CD8-positive, alpha-beta memory T cell (primary cell): ENCODE measurements around the gene RELL1. TPM values are rescaled to one million over a fixed set of nuclear protein-coding genes. Genes with fewer than 3 reads are reported as not detected.

ENCODE experiments used
- CTCF ChIA-PET: fragments of 350-600 bp; sonication (Branson Sonifier 250); formaldehyde crosslinking; loops from one replicate; lab custom pipeline; 2021; ENCODE audit warnings: antibody characterized with exemption; lab: Charles Lee
- POLR2A ChIA-PET: fragments of 350-600 bp; sonication (Branson Sonifier 250); formaldehyde crosslinking; loops from one replicate; lab custom pipeline; 2021; ENCODE audit warnings: antibody characterized with exemption; lab: Charles Lee
- DNase-seq, 5 donors: peaks; one replicate each; pipeline versions ENCODE4 v3.0.0 to v3.0.0-alpha.2; 2020 to 2022; ENCODE audit warnings: mixed read lengths in 1 of 5
- H3K27ac ChIP-seq: one replicate; pipeline ENCODE4 v1.7.0; 2013; ENCODE audit warnings: low read depth, mild to moderate bottlenecking, low read length, moderate library complexity
- H3K27me3 ChIP-seq: 2 replicates; pipeline ENCODE4 v1.7.0; 2013; ENCODE audit warnings: low read length, mild to moderate bottlenecking; ENCODE audit not compliant: insufficient read depth, poor library complexity, severe bottlenecking
- H3K36me3 ChIP-seq: 2 replicates; pipeline ENCODE4 v1.7.0; 2013; ENCODE audit warnings: mild to moderate bottlenecking, low read length, moderate library complexity; ENCODE audit not compliant: insufficient read depth
- H3K4me1 ChIP-seq: 2 replicates; pipeline ENCODE4 v1.7.0; 2013; ENCODE audit warnings: mild to moderate bottlenecking, low read length, moderate library complexity; ENCODE audit not compliant: insufficient read depth
- H3K4me3 ChIP-seq: 2 replicates; pipeline ENCODE4 v1.7.0; 2013; ENCODE audit warnings: mild to moderate bottlenecking, low read length
- H3K9me3 ChIP-seq: 2 replicates; pipeline ENCODE4 v1.7.0; 2013; ENCODE audit warnings: mild to moderate bottlenecking, low read length
- H3K27ac Mint-ChIP-seq, 8 donors: one replicate each; pipeline ENCODE4 v1.8.0; 2020 to 2021; ENCODE audit warnings: mixed read lengths in 8 of 8, mild to moderate bottlenecking in 6 of 8, inconsistent platforms in 3 of 8, moderate library complexity in 3 of 8
- H3K27me3 Mint-ChIP-seq, 2 donors: one replicate each; pipeline ENCODE4 v1.8.0; 2020 to 2021; ENCODE audit warnings: mixed read lengths in 2 of 2, mild to moderate bottlenecking in 1 of 2, moderate library complexity in 1 of 2
- H3K36me3 Mint-ChIP-seq, 3 donors: one replicate each; pipeline ENCODE4 v1.8.0; 2020 to 2021; ENCODE audit warnings: mixed read lengths in 3 of 3, inconsistent platforms in 1 of 3, mild to moderate bottlenecking in 1 of 3
- H3K4me1 Mint-ChIP-seq, 3 donors: one replicate each; pipeline ENCODE4 v1.8.0; 2020 to 2021; ENCODE audit warnings: mixed read lengths in 3 of 3, inconsistent platforms in 1 of 3, mild to moderate bottlenecking in 1 of 3
- H3K4me3 Mint-ChIP-seq, 7 donors: one replicate each; pipeline ENCODE4 v1.8.0; 2020 to 2021; ENCODE audit warnings: mixed read lengths in 7 of 7, mild to moderate bottlenecking in 6 of 7, moderate library complexity in 4 of 7, inconsistent platforms in 2 of 7
- H3K9me3 Mint-ChIP-seq, 5 donors: one replicate each; pipeline ENCODE4 v1.8.0; 2020 to 2022; ENCODE audit warnings: mixed read lengths in 5 of 5, mild to moderate bottlenecking in 3 of 5, moderate library complexity in 2 of 5, inconsistent platforms in 1 of 5
- polyA plus RNA-seq: library from polyadenylated mRNA; unstranded; fragments of 300-500 nt; fragmentation: Illumina TruSeq; gene quantifications from one replicate; pipeline ENCODE4 v1.2.3, GENCODE V29; 2021
- total RNA-seq, 2 experiments: library from RNA; stranded (reverse); gene quantifications; one replicate each; pipeline ENCODE4 v1.2.3, GENCODE V29; 2021

The RELL1 gene
- total and polyA plus RNA-seq, 3 experiments from 2014 or later: 7.4 to 21.4 (median 19.9) TPM

DNA sequence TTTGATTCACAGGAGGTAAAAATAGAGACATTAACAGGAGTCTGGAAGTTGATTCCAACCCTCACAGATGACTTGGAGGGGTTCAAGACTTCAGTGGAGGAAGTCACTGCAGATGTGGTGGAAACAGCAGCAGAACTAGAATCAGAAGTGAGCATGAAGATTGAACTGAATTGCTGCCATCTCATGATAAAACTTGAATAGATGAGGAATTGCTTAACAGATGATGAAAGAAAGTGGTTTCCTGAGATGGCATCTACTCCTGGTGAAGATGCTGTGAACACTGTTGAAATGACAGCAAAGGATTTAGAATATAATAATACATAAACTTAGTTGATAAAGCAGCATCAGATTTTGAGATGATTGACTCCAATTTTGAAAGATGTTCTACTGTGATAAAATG is 76.5 kb downstream of the RELL1 start:
- ChIA-PET CTCF (no interaction called here), POLR2A (no interaction called here)
- Histone ChIP-seq H3K27me3 (no peaks in the 10 kb centered on the region), H3K27ac (no peak overlapping the region), H3K4me1 (no peaks in the 10 kb centered on the region), H3K9me3 (no peaks in the 10 kb centered on the region), H3K36me3 (no peaks in the 10 kb centered on the region), H3K4me3 (no peak overlapping the region)
- H3K4me3 Mint-ChIP-seq: no peak overlapping the region
- H3K4me1 Mint-ChIP-seq: peaks cover 0 to 4% (median 0%) of the 10 kb centered on the region in 3 donors
- no peaks in the 10 kb centered on the region for H3K9me3 Mint-ChIP-seq
- DNase-seq: no peak
- peaks cover 12 to 33% (median 15%) of the 10 kb centered on the region in 3 donors for H3K36me3 Mint-ChIP-seq
- peak overlapping the region in 2 of 8 donors; percentile 44 to 68 for H3K27ac Mint-ChIP-seq
- H3K27me3 Mint-ChIP-seq: no peaks in the 10 kb centered on the region

DNA sequence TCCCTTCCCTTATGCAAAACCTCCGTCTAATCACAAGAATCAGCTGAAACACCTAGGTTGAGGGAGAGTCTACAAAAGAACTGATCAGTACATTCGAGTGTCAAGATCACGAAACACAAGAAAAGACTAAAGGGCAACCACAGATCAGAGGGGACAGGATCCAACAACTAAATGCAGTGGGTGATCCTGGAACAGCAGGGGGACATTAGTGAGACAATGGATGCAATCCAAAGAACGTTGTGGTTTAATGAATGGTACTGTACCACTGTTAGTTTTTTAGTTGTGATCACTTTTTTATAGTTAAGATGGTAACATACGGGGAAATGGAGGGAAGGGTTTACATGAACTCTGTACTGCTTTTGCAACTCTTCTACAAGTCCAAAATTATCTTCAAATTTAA is 79.2 kb downstream of the RELL1 start:
- Mint-ChIP-seq H3K4me1 (peaks cover 4 to 7% (median 5%) of the 10 kb centered on the region in 3 donors), H3K27me3 (no peaks in the 10 kb centered on the region), H3K4me3 (no peak overlapping the region), H3K9me3 (no peaks in the 10 kb centered on the region), H3K27ac (peak overlapping the region in 2 of 8 donors; percentile 22 to 62), H3K36me3 (peaks cover 5 to 22% (median 11%) of the 10 kb centered on the region in 3 donors)
- Histone ChIP-seq H3K27me3 (no peaks in the 10 kb centered on the region), H3K36me3 (no peaks in the 10 kb centered on the region), H3K27ac (no peak overlapping the region), H3K4me1 (peaks cover 4% of the 10 kb centered on the region), H3K4me3 (no peak overlapping the region), H3K9me3 (no peaks in the 10 kb centered on the region)
- DNase-seq: no peak
- ChIA-PET CTCF (no interaction called here), POLR2A (no interaction called here)

DNA sequence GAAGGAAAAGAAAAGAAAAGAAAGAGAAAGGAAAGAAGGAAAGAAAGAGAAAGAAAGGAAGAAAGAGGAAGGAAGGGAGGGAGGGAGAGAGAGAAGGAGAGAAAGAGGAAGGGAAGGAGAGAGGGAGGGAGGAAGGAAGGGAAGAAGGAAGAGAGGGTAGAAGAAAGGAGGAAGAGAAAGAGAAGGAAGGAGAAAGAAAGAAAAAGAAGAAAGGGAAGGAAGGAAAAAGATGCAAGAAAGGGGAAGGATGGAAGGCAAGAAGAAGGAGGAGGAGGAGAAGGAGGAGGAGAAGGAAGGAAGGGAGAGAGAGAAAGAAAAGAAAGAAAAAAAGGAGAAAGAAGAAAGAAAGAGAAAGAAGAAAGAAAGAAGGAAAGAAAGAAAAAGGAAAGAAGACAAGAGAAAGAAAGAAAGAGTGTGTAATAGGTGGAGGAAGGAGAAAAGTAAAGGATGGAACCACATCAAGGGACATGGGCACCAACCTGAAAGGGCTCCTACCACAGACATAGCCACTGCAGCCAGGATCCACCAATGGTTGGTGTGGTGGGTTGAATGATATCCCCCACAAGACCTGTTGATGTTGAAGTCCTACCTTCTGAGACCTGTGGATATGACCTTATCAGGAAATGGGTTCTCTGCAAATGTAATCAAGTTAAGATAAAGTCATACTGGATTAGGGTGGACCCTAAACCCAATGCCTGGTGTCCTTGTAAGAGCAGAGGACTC is 80.2 kb downstream of the RELL1 start:
- Mint-ChIP-seq H3K9me3 (no peaks in the 10 kb centered on the region), H3K27ac (peak overlapping the region in 3 of 8 donors; percentile 72 to 80 (median 76)), H3K4me1 (peaks cover 4 to 7% (median 5%) of the 10 kb centered on the region in 3 donors), H3K36me3 (peaks cover 6 to 18% (median 11%) of the 10 kb centered on the region in 3 donors), H3K27me3 (no peaks in the 10 kb centered on the region), H3K4me3 (no peak overlapping the region)
- Histone ChIP-seq H3K4me1 (peaks cover 4% of the 10 kb centered on the region), H3K27ac (no peak overlapping the region), H3K36me3 (no peaks in the 10 kb centered on the region), H3K27me3 (no peaks in the 10 kb centered on the region), H3K9me3 (no peaks in the 10 kb centered on the region), H3K4me3 (no peak overlapping the region)
- ChIA-PET POLR2A (no interaction called here), CTCF (no interaction called here)
- no peak for DNase-seq

DNA sequence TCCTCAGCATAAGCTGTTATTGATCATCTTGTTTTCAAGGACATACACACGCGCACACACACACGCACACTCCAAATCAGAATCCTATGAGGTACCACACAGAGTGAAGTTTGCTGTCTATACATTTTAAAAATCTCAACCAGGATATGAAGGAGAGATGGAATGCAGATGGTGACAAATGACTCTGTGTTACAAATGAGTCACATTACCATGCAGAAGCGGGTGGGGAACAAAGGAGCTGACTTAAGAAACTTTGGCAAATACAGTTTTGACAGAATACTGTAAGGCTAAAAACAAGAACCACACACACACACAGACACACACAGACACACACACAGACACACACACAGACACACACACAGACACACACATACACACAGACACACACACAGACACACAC is 81.7 kb downstream of the RELL1 start:
- no peak overlapping the region for H3K27ac ChIP-seq
- H3K36me3 Mint-ChIP-seq: peaks cover 5 to 8% (median 8%) of the 10 kb centered on the region in 3 donors
- CTCF ChIA-PET: interaction anchor here (0.6 to 4.0 kb wide), 5 partner anchors 170 to 1497 kb away, joined by 3 to 32 read pairs (median 3); no protein-coding TSS in a partner anchor
- H3K27me3 Mint-ChIP-seq: no peaks in the 10 kb centered on the region
- peaks cover 4% of the 10 kb centered on the region for H3K4me1 ChIP-seq
- no peak overlapping the region for H3K4me3 Mint-ChIP-seq
- H3K9me3 Mint-ChIP-seq: no peaks in the 10 kb centered on the region
- H3K27me3 ChIP-seq: no peaks in the 10 kb centered on the region
- H3K9me3 ChIP-seq: no peaks in the 10 kb centered on the region
- POLR2A ChIA-PET: no interaction called here
- no peak overlapping the region for H3K4me3 ChIP-seq
- DNase-seq: no peak
- H3K27ac Mint-ChIP-seq: peak overlapping the region in 2 of 8 donors; percentile 29 to 59
- no peaks in the 10 kb centered on the region for H3K36me3 ChIP-seq
- H3K4me1 Mint-ChIP-seq: peaks cover 4 to 7% (median 5%) of the 10 kb centered on the region in 3 donors

DNA sequence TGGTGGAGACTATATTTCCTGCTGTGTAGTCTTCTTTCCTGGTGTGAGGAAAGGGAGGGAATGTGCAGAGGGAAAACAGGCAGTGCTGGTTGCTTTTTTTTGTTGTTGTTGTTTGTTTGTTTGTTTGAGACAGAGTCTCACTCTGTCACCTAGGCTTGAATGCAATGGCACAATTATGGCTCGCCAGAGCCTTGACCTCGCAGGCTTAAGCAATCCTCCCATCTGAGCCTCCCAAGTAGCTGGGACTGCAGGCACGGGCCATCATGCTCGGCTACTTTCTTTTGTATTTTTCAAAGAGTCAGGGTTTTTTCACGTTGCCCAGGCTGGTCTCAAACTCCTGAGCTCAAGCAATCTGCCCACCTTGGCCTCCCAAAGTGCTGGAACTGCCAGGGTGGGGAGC is 82.5 kb downstream of the RELL1 start:
- DNase-seq: no peak
- ChIA-PET CTCF (interaction anchor here (0.7 to 4.0 kb wide), 24 partner anchors 9 to 430 kb away, joined by 3 to 32 read pairs (median 4); no protein-coding TSS in a partner anchor), POLR2A (no interaction called here)
- Mint-ChIP-seq H3K27me3 (no peaks in the 10 kb centered on the region), H3K4me1 (peaks cover 4 to 7% (median 5%) of the 10 kb centered on the region in 3 donors), H3K4me3 (no peak overlapping the region), H3K9me3 (no peaks in the 10 kb centered on the region), H3K36me3 (peaks cover under 1 to 1% (median under 1%) of the 10 kb centered on the region in 3 donors), H3K27ac (no peak overlapping the region)
- Histone ChIP-seq H3K4me3 (no peak overlapping the region), H3K27me3 (no peaks in the 10 kb centered on the region), H3K4me1 (peaks cover 4% of the 10 kb centered on the region), H3K27ac (no peak overlapping the region), H3K36me3 (no peaks in the 10 kb centered on the region), H3K9me3 (no peaks in the 10 kb centered on the region)

DNA sequence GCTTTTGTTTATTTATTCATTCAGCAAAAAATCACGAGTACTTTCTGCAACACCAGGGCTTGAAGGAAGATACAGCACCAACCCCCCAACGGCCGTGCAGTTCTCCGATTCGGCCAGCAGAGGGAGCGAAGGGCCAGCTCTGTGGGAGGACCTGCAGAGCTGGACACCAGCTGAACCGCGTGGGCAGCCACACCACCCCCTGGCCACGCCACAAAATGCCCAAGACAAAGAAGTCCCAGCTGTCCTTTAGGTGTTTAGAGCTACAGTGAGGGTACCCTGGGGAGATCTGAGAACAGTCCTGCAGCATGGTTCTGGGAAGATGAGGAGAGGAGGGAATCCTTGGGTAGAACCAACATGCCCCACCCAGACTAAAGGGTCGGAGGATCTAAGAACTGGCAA is 83.1 kb downstream of the RELL1 start:
- H3K9me3 ChIP-seq: no peaks in the 10 kb centered on the region
- Mint-ChIP-seq H3K9me3 (no peaks in the 10 kb centered on the region), H3K36me3 (peaks cover 0 to 1% (median 0%) of the 10 kb centered on the region in 3 donors), H3K27me3 (no peaks in the 10 kb centered on the region), H3K27ac (peak overlapping the region in 1 of 8 donors; percentile 43), H3K4me1 (peaks cover 4 to 7% (median 5%) of the 10 kb centered on the region in 3 donors), H3K4me3 (no peak overlapping the region)
- no peaks in the 10 kb centered on the region for H3K36me3 ChIP-seq
- peak; percentile 51 to 80 (median 56) for DNase-seq
- ChIA-PET POLR2A (no interaction called here), CTCF (interaction anchor here (0.7 to 4.0 kb wide), 26 partner anchors 9 to 431 kb away, joined by 3 to 32 read pairs (median 4); no protein-coding TSS in a partner anchor)
- no peak overlapping the region for H3K4me3 ChIP-seq
- no peak overlapping the region for H3K27ac ChIP-seq
- H3K4me1 ChIP-seq: peaks cover 4% of the 10 kb centered on the region
- H3K27me3 ChIP-seq: no peaks in the 10 kb centered on the region

DNA sequence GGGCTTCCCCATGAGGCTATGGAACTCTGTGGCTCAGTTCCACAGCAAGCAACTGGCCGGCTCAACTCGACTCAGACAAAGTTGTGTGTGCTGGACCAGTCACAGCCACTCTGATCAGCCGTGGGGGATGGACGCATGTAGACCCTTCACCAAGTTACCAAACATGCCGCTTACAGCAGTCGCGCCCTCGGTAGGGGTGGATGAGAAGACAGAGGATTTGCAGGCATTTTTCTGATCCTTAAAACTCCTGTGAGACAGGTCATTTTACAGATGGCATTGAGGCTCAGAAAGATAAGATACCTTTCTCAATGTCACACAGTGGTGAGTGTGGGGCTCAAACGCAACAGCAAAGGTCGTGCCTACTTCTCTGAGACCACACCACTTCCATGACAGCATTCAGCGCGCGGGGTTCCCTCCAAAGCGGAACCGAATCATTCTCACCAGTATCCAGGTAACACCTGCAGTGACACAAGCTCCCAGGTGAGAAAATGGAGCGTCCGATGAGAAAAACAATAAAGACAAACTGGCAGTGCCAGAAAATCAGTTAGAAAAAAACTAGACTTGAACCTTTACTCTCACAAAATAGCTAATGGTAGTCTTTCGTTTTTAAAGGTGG is 83.6 kb downstream of the RELL1 start:
- Mint-ChIP-seq H3K27ac (no peak overlapping the region), H3K27me3 (no peaks in the 10 kb centered on the region), H3K9me3 (no peaks in the 10 kb centered on the region), H3K36me3 (peaks cover 0 to 1% (median 0%) of the 10 kb centered on the region in 3 donors), H3K4me1 (peaks cover 4 to 7% (median 5%) of the 10 kb centered on the region in 3 donors), H3K4me3 (no peak overlapping the region)
- Histone ChIP-seq H3K9me3 (no peaks in the 10 kb centered on the region), H3K4me1 (peaks cover 4% of the 10 kb centered on the region), H3K27me3 (no peaks in the 10 kb centered on the region), H3K4me3 (no peak overlapping the region), H3K36me3 (no peaks in the 10 kb centered on the region), H3K27ac (no peak overlapping the region)
- no peak for DNase-seq
- CTCF ChIA-PET: interaction anchor here (0.7 to 4.0 kb wide), 26 partner anchors 10 to 431 kb away, joined by 3 to 32 read pairs (median 4); no protein-coding TSS in a partner anchor
- POLR2A ChIA-PET: no interaction called here

DNA sequence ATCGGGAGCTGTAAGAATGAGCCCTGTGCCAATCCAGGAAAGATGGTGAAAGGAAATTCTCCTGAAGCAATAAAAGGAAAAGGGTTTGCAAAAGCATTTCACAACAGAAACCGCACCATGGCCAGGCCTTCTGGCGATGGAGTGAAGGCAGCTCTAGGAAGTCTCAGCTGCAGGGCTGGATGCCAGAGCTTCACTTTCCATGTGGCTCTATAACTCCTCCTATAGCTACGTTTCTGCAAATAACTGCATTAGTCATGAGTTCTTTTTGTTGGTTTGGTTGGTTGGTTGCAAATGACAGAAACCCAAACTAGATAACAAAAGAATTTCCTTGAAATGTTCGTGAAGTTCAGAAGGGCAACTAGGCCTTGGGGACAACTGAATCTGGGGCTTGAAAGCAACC is 84.6 kb downstream of the RELL1 start:
- Histone ChIP-seq H3K36me3 (no peaks in the 10 kb centered on the region), H3K27me3 (no peaks in the 10 kb centered on the region), H3K27ac (no peak overlapping the region), H3K4me3 (no peak overlapping the region), H3K4me1 (peaks cover 4% of the 10 kb centered on the region), H3K9me3 (no peaks in the 10 kb centered on the region)
- peaks cover 0 to 1% (median 0%) of the 10 kb centered on the region in 3 donors for H3K36me3 Mint-ChIP-seq
- ChIA-PET CTCF (interaction anchor here (0.7 to 4.0 kb wide), 6 partner anchors 11 to 377 kb away, joined by 3 to 32 read pairs (median 4); no protein-coding TSS in a partner anchor), POLR2A (no interaction called here)
- H3K4me1 Mint-ChIP-seq: peaks cover 4 to 5% (median 4%) of the 10 kb centered on the region in 3 donors
- no peaks in the 10 kb centered on the region for H3K9me3 Mint-ChIP-seq
- H3K27ac Mint-ChIP-seq: no peak overlapping the region
- H3K27me3 Mint-ChIP-seq: no peaks in the 10 kb centered on the region
- DNase-seq: no peak
- H3K4me3 Mint-ChIP-seq: no peak overlapping the region
